DOHH2 (cell line): ENCODE measurements around the gene SGPP1.

ENCODE experiments used
- CTCF ChIP-seq: fragments of 200-600 bp; sonication (generic); IDR thresholded peaks from one replicate; pipeline ENCODE4 v1.5.1; 2014; ENCODE audit warnings: antibody characterized with exemption, mild to moderate bottlenecking, low read depth, low read length; ENCODE audit not compliant: poor library complexity, severe bottlenecking
- EZH2phosphoT487 ChIP-seq: fragments of 200-600 bp; sonication (generic); IDR thresholded peaks from 2 replicates; pipeline ENCODE4 v1.6.1; 2017; ENCODE audit warnings: borderline replicate concordance, mild to moderate bottlenecking, antibody characterized with exemption, low read length, moderate library complexity, mixed read lengths

DNA sequence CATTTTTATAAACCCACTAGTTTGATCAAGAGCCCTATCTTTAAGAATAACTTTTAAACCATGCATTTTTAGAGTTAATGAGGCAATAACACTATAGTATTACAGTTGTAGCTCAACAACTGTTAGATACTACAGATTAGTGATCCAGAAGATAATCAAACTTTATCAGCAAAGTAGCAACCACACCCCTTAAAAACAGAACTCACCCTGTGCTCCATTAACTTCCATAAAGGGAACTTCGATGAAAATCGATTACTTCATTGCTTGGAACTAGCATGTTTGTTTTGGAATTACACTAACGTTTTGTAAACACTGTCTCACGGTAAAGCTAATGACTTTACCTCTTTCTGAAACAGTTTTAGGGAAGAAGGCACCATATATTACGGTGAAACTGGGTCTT lies 1.4 kb downstream of the SGPP1 start:
- TF ChIP-seq EZH2phosphoT487: no peak
- TF ChIP-seq CTCF: no peak
